Measurements from ENCODE around the gene KCNQ2. TPM values are rescaled to one million over a fixed set of nuclear protein-coding genes. Genes with fewer than 3 reads are reported as not detected.

Gene KCNQ2
- total and polyA plus RNA-seq, 12 donors = 0.69 to 81.6 (median 10.3) TPM; not detected in 3

DNA sequence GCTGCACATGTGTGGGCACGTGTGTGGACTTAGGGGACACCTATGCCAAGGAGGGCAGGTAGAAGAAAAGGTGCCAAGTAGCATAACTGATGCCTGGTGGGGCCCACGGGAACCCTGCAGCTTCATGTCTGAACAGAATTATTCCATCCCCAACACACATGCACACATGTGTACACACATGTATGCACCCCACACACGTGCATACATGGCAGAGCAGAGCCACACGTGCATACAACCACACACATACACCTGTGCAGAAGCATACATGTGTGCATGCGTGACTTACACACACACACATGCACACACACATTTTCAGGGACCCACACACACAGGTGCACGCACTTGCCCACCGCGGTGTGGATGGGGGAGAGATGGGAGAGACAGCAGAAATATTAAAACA, 59.6 kb downstream of the KCNQ2 start:
- H3K4me3 ChIP-seq = no peak overlapping the region
- WGBS, 4 donors = 69 to 82% (median 79%) methylated on average over 6 to 8 of the region's 8 CpGs
- H3K9me3 ChIP-seq (replicated peaks in 1 of 3) = no peaks in the 10 kb centered on the region
- no peaks in the 10 kb centered on the region for H3K27me3 ChIP-seq
- no peak for TF ChIP-seq CTCF (IDR thresholded peaks at IDR 0.05)
- TF ChIP-seq POLR2A (IDR thresholded peaks at IDR 0.05) = no peak
- H3K4me1 ChIP-seq (replicated peaks in 1 of 2) = no peaks in the 10 kb centered on the region
- intact Hi-C loops (cut with DNase I) = no loop called here
- no peak overlapping the region for H3K27ac ChIP-seq
- H3K36me3 ChIP-seq (replicated peaks in 1 of 2) = no peaks in the 10 kb centered on the region
- DNase-seq = no peak

DNA sequence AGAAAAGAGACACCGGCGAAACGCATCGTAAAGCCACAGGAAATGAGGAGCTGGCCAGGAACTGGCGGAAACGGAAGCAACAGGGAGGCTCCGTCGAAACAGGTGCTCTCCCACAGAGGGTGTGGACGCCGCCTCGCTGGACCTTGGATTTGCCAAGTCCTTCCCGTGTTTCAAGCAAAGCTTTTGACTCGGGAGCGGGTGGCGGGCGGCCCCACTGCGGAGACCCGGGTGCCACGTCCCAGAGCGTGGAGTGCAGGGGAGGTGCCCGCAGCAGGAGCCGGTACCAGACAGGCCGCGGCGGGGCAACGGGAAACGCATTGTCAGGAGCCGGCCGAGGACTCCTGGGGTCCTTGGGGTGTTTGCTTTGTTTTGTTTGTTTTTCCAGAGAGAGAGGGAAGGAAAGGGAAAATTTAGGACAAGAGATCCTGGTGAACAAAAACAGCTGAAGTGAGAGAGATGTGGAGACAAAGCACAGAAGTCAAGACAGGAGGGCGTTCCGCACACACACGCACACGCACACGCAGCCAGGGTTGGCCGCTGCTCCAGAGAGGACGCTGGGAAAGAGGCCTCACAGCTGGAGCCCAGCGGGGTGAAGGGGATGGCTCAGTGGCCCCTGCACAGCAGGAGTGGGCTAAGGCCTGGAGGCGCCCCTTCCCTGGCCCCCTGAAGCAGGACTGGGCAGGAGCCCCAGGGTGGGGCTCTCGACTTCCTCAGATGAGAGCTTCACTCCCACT, 60.4 kb downstream of the KCNQ2 start:
- Histone ChIP-seq H3K9me3 (replicated peaks in 1 of 3) (no peaks in the 10 kb centered on the region), H3K27ac (no peak overlapping the region), H3K4me3 (no peak overlapping the region), H3K36me3 (replicated peaks in 1 of 2) (no peaks in the 10 kb centered on the region), H3K27me3 (no peaks in the 10 kb centered on the region), H3K4me1 (replicated peaks in 1 of 2) (no peaks in the 10 kb centered on the region)
- no peak for TF ChIP-seq CTCF (IDR thresholded peaks at IDR 0.05)
- TF ChIP-seq POLR2A (IDR thresholded peaks at IDR 0.05) = no peak
- 65 to 69% (median 65%) methylated on average over 36 to 39 of the region's 39 CpGs for WGBS, 4 donors
- intact Hi-C loops (cut with DNase I) = no loop called here
- DNase-seq = no peak

GRCh38 chr20:63411151-63411897, 61.1 kb downstream of the KCNQ2 start:
- no peak overlapping the region for H3K27ac ChIP-seq
- H3K27me3 ChIP-seq = no peaks in the 10 kb centered on the region
- 69 to 76% (median 74%) methylated on average over 20 to 27 of the region's 27 CpGs for WGBS, 4 donors
- TF ChIP-seq POLR2A (IDR thresholded peaks at IDR 0.05) (no peak), CTCF (IDR thresholded peaks at IDR 0.05) (no peak)
- H3K9me3 ChIP-seq (replicated peaks in 1 of 3) = no peaks in the 10 kb centered on the region
- H3K4me1 ChIP-seq (replicated peaks in 1 of 2) = no peaks in the 10 kb centered on the region
- no peak overlapping the region for H3K4me3 ChIP-seq
- intact Hi-C loops (cut with DNase I) = no loop called here
- no peaks in the 10 kb centered on the region for H3K36me3 ChIP-seq (replicated peaks in 1 of 2)
- DNase-seq = no peak

- Histone ChIP-seq H3K4me1 (replicated peaks in 1 of 2) (no peaks in the 10 kb centered on the region), H3K27me3 (no peaks in the 10 kb centered on the region), H3K9me3 (replicated peaks in 1 of 3) (no peaks in the 10 kb centered on the region), H3K4me3 (no peak overlapping the region), H3K27ac (no peak overlapping the region), H3K36me3 (replicated peaks in 1 of 2) (no peaks in the 10 kb centered on the region)
- TF ChIP-seq POLR2A (IDR thresholded peaks at IDR 0.05) (no peak), CTCF (IDR thresholded peaks at IDR 0.05) (no peak)
- 68 to 87% (median 72%) methylated on average over 3 to 21 of the region's 23 CpGs; no CpG with 5 or more reads in 1 of the 4 donors for WGBS, 4 donors
- DNase-seq = no peak
- intact Hi-C loops (cut with DNase I) = no loop called here
Observed at GRCh38 chr20:63409834-63410435, 62.5 kb downstream of the KCNQ2 start.

All from adrenal gland (tissue), 12 donors.